CD14-positive monocyte (primary cell): ENCODE measurements around the gene MCRIP1. TPM values are rescaled to one million over a fixed set of nuclear protein-coding genes. Genes with fewer than 3 reads are reported as not detected.

Experiments
- DNase-seq, 3 donors: peaks; one replicate each; pipeline ENCODE4 v3.0.0-alpha.2; 2011 to 2022
- H2AFZ ChIP-seq: 2 replicates; pipeline ENCODE4 v1.6.0; 2012; ENCODE audit warnings: mild to moderate bottlenecking, low read depth, low read length, inconsistent platforms; ENCODE audit not compliant: insufficient read depth, poor library complexity, severe bottlenecking
- H3K27ac ChIP-seq, 2 donors: 1 replicate in 1 of 2; 2 replicates in 1 of 2; pipeline ENCODE4 v1.5.1; 2012 to 2013; ENCODE audit warnings: low read length in 2 of 2, control low read depth in 1 of 2, inconsistent platforms in 1 of 2, low read depth in 1 of 2, mild to moderate bottlenecking in 1 of 2
- H3K27me3 ChIP-seq, 2 donors: one replicate each; pipeline versions ENCODE4 v1.6.0 to v1.6.1; 2011 to 2013; ENCODE audit warnings: low read length in 2 of 2; ENCODE audit not compliant: control insufficient read depth in 2 of 2, insufficient read depth in 2 of 2
- H3K36me3 ChIP-seq, 2 donors: replicated peaks in 1 of 2; 1 replicate in 1 of 2; 2 replicates in 1 of 2; pipeline versions ENCODE4 v1.5.1 to v1.6.1; 2012 to 2013; ENCODE audit warnings: low read length in 2 of 2, control low read depth in 1 of 2, inconsistent platforms in 1 of 2, mild to moderate bottlenecking in 1 of 2; ENCODE audit not compliant: insufficient read depth in 2 of 2, control insufficient read depth in 1 of 2
- H3K4me1 ChIP-seq, 2 donors: 1 replicate in 1 of 2; 2 replicates in 1 of 2; pipeline versions ENCODE4 v1.5.1 to v1.6.1; 2012 to 2013; ENCODE audit warnings: low read length in 2 of 2, control low read depth in 1 of 2, inconsistent platforms in 1 of 2, mild to moderate bottlenecking in 1 of 2, moderate library complexity in 1 of 2; ENCODE audit not compliant: insufficient read depth in 2 of 2, control insufficient read depth in 1 of 2
- H3K4me2 ChIP-seq: replicated peaks from 2 replicates; pipeline ENCODE3; 2012; ENCODE audit warnings: low read length, moderate library complexity, mild to moderate bottlenecking; ENCODE audit not compliant: poor library complexity, severe bottlenecking; ENCODE audit errors: extremely low read depth
- H3K4me3 ChIP-seq, 3 experiments: fragments of 200-600 bp in 1 of 3; sonication (generic) in 1 of 3; replicated peaks in 1 of 3; 1 replicate in 2 of 3; 2 replicates in 1 of 3; pipeline ENCODE4 v1.5.1; 2011 to 2013; ENCODE audit warnings: low read length in 3 of 3, mild to moderate bottlenecking in 3 of 3, control low read depth in 2 of 3, low read depth in 2 of 3, inconsistent platforms in 1 of 3, moderate library complexity in 1 of 3
- H3K79me2 ChIP-seq: 2 replicates; pipeline ENCODE4 v1.6.0; 2012; ENCODE audit warnings: mild to moderate bottlenecking, control low read depth, inconsistent platforms, low read length, moderate library complexity; ENCODE audit not compliant: insufficient read depth
- H3K9ac ChIP-seq: 2 replicates; pipeline ENCODE4 v1.6.0; 2017; ENCODE audit warnings: low read length, mild to moderate bottlenecking; ENCODE audit not compliant: insufficient read depth, poor library complexity, severe bottlenecking
- H3K9me3 ChIP-seq, 2 donors: replicated peaks in 1 of 2; 1 replicate in 1 of 2; 2 replicates in 1 of 2; pipeline versions ENCODE4 v1.5.1 to v1.6.1; 2012 to 2013; ENCODE audit warnings: low read length in 2 of 2, control low read depth in 1 of 2; ENCODE audit not compliant: control insufficient read depth in 1 of 2, insufficient read depth in 1 of 2
- H4K20me1 ChIP-seq: 2 replicates; pipeline ENCODE4 v1.6.0; 2012; ENCODE audit warnings: mild to moderate bottlenecking, low read length, control low read depth, moderate library complexity; ENCODE audit not compliant: insufficient read depth
- H3K27ac Mint-ChIP-seq, 7 donors: one replicate each; pipeline ENCODE4 v1.8.0; 2020; ENCODE audit warnings: mild to moderate bottlenecking in 7 of 7, mixed read lengths in 7 of 7, moderate library complexity in 6 of 7, inconsistent platforms in 2 of 7
- H3K27me3 Mint-ChIP-seq, 3 donors: one replicate each; pipeline ENCODE4 v1.8.0; 2021 to 2022; ENCODE audit warnings: low read depth in 3 of 3, mild to moderate bottlenecking in 3 of 3, mixed read lengths in 3 of 3, moderate library complexity in 3 of 3, inconsistent platforms in 1 of 3
- H3K36me3 Mint-ChIP-seq, 2 donors: one replicate each; pipeline ENCODE4 v1.8.0; 2020; ENCODE audit warnings: mixed read lengths in 2 of 2, inconsistent platforms in 1 of 2, mild to moderate bottlenecking in 1 of 2
- H3K4me1 Mint-ChIP-seq: one replicate; pipeline ENCODE4 v1.8.0; 2020; ENCODE audit warnings: mild to moderate bottlenecking, mixed read lengths
- H3K4me3 Mint-ChIP-seq, 2 donors: one replicate each; pipeline ENCODE4 v1.8.0; 2020; ENCODE audit warnings: mild to moderate bottlenecking in 2 of 2, mixed read lengths in 2 of 2, moderate library complexity in 1 of 2
- H3K9me3 Mint-ChIP-seq, 7 donors: one replicate each; pipeline ENCODE4 v1.8.0; 2020 to 2022; ENCODE audit warnings: mixed read lengths in 7 of 7, mild to moderate bottlenecking in 6 of 7, moderate library complexity in 6 of 7, inconsistent platforms in 2 of 7
- CTCF ChIP-seq: fragments of 200-600 bp; IDR thresholded peaks from one replicate; pipeline ENCODE4 v1.8.0; 2022; ENCODE audit warnings: antibody characterized with exemption, mild to moderate bottlenecking
- WGBS: methylation state at CpG from one replicate; pipeline ENCODE4 v1.1.5; 2013; ENCODE audit warnings: missing lambda C conversion rate; ENCODE audit not compliant: insufficient coverage; 5-methylcytosine and 5-hydroxymethylcytosine counted together
- intact Hi-C, 2 donors: fragments of 100-400 bp; cut with micrococcal nuclease; formaldehyde crosslinking; loops; one replicate each; pipeline versions ENCODE4 v1.15.0 to v1.15.1; 2023
- polyA plus RNA-seq, 3 donors: library from polyadenylated mRNA; depleted of rRNA in 1 of 3; unstranded in 2 of 3; stranded (reverse) in 1 of 3; fragments of 300-500 nt in 2 of 3; fragments of >200 nt in 1 of 3; fragmentation: Illumina TruSeq in 2 of 3; gene quantifications; 1 replicate in 2 of 3; 2 replicates in 1 of 3; pipeline ENCODE4 v1.2.3, GENCODE V29; 2012 to 2021

Gene MCRIP1
- polyA plus RNA-seq, 3 donors, result 48.4 to 63.0 (median 48.5) TPM

- Histone ChIP-seq H3K9ac (no peak overlapping the region), H3K4me3 (no peak overlapping the region), H3K4me1 (peaks cover 36 to 55% of the 10 kb centered on the region in 2 donors), H3K9me3 (no peaks in the 10 kb centered on the region), H4K20me1 (peaks cover 65% of the 10 kb centered on the region), H3K4me2 (no peak overlapping the region), H3K27me3 (no peaks in the 10 kb centered on the region), H2AFZ (no peak overlapping the region), H3K27ac (peak overlapping the region in 1 of 2 donors; percentile 31), H3K79me2 (peaks cover 81% of the 10 kb centered on the region), H3K36me3 (peaks cover 23 to 24% of the 10 kb centered on the region in 2 donors)
- Mint-ChIP-seq H3K27ac (peak overlapping the region in 5 of 7 donors; percentile 5 to 78 (median 42)), H3K36me3 (peaks cover 20 to 38% of the 10 kb centered on the region in 2 donors), H3K27me3 (peaks cover 0 to under 1% (median 0%) of the 10 kb centered on the region in 3 donors), H3K9me3 (no peaks in the 10 kb centered on the region), H3K4me3 (no peak overlapping the region), H3K4me1 (peaks cover 36% of the 10 kb centered on the region)
- intact Hi-C loops, result loop anchor here in 1 of 2 donors (10.0 kb wide), 1 partner anchor 48 kb away; the partner anchor contains the start of genes PCYT2 and SIRT7
- 70% methylated on average over 13 of the region's 18 CpGs for whole genome bisulfite sequencing
- TF ChIP-seq CTCF, result no peak
- DNase-seq, result no peak
Observed at GRCh38 chr17:81866440-81867169, 33.5 kb upstream of the MCRIP1 start.

DNA sequence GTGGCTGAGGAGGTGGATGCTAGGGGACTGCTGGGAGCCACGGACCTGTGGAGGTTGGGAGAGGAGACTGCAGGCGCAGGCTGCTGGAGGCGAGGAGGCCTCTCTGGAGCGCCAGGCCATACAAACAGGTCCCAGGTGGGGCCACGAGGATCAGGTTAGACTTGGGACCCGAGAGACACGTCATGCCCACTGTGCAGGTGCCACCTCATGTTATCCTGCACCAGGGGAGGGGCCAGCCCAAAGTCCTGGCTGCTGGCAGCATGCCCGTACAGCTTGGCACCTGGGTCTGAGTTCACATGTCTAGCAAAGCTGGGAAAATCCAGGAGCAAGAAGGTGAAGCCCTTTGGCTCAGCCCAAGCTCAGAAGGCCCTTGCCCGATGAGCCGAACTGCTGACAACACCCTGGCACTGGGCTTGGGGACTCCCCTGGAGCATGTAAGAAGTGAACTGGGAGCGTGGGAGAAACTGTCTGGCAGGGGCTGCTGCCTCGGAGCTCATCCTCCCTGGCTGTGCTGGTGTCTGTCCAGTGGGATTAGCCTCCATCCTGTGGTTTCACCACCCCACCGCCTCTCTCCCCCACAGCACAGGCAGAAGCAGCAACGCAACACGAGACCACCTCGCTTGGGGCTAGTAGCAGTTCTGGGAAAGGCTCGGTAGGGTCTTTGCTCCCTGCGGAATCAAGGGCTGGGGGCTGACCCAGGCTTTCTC, 32.8 kb upstream of the MCRIP1 start:
- Histone ChIP-seq H3K9ac (no peak overlapping the region), H3K36me3 (peaks cover 23 to 24% of the 10 kb centered on the region in 2 donors), H3K27ac (no peak overlapping the region), H3K4me2 (no peak overlapping the region), H3K4me1 (peaks cover 38 to 56% of the 10 kb centered on the region in 2 donors), H3K4me3 (no peak overlapping the region), H3K27me3 (no peaks in the 10 kb centered on the region), H4K20me1 (peaks cover 65% of the 10 kb centered on the region), H3K79me2 (peaks cover 82% of the 10 kb centered on the region), H3K9me3 (no peaks in the 10 kb centered on the region), H2AFZ (no peak overlapping the region)
- Mint-ChIP-seq H3K4me1 (peaks cover 39% of the 10 kb centered on the region), H3K4me3 (no peak overlapping the region), H3K9me3 (no peaks in the 10 kb centered on the region), H3K27ac (peak overlapping the region in 4 of 7 donors; percentile 19 to 75 (median 31)), H3K36me3 (peaks cover 20 to 38% of the 10 kb centered on the region in 2 donors), H3K27me3 (peaks cover 0 to 2% (median 0%) of the 10 kb centered on the region in 3 donors)
- 92% methylated on average over 17 of the region's 18 CpGs for WGBS
- no peak for DNase-seq
- intact Hi-C loops, result loop anchor here in 1 of 2 donors (10.0 kb wide), 1 partner anchor 49 kb away; the partner anchor contains the start of genes PCYT2 and SIRT7
- TF ChIP-seq CTCF, result no peak
